Measurements from ENCODE around the gene ST6GALNAC3.
"Not testable (repeated sequence)": the region's sequence is repeated elsewhere in the genome, so short reads cannot be mapped to it uniquely, and the experiment has no call there.

Gene ST6GALNAC3

DNA sequence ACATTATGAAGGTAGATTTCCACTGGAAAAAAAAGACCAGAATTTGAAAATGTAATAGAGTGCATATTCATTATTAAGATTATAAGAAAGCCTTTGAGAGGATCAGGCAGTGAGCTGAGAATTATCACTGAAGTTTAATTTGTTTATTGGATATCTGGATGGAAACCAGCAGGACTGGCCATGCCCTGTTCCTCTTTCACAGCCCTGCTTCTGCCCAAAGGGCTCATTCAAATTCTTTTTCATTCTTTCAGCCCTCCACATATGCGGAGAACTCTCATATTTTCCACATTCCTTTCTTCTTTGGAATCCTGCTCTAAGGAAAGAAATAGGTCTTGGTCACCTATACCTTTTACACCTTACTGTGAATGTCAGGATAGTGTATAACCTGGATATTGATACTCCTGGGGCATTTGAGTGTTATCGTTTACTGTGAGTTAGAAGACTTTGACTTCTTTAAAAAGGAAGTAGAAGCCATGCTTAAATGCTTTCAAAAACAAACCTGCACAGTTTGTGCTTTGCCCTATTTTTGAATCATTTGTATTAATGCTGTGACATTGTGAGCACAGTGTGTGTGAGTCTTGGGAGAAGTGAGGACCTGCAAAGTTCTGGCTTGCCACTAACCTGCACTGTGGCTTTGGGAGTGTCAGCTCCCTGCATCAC, 35.5 kb downstream of the ST6GALNAC3 start:
- no peak for DNase-seq

DNA sequence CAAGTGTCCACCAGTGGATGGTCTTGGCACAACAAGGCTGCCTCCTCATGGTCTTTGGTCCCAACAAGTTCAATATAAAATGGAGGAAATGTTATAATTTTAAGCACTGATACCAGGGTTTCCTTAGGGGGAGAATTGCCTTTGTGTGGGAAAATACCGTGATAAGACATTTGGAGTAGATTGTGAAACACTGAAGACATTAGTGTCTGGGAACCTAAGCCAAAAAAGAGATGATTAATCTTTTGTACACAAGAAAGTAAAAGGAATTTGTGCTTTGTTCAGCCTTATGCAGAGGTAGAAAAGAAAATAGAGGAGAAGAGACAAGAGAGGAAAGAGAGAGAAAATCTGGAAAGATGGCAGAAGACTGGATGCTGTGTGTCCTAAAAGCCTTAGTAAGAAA, 36.1 kb downstream of the ST6GALNAC3 start:
- DNase-seq = peak; percentile 22

DNA sequence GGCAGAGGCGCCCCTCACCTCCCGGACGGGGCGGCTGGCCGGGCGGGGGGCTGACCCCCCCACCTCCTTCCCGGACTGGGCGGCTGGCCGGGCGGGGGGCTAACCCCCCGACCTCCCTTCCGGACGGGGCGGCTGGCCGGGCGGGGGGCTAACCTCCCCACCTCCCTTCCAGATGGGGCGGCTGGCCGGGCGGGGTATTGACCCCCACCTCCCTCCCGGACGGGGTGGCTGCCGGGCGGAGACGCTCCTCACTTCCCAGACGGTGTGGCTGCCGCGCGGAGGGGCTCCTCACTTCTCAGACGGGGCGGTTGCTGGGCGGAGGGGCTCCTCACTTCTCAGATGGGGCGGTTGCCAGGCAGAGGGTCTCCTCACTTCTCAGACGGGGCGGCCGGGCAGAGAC, 37.8 kb downstream of the ST6GALNAC3 start:
- DNase-seq = not testable (repeated sequence)

DNA sequence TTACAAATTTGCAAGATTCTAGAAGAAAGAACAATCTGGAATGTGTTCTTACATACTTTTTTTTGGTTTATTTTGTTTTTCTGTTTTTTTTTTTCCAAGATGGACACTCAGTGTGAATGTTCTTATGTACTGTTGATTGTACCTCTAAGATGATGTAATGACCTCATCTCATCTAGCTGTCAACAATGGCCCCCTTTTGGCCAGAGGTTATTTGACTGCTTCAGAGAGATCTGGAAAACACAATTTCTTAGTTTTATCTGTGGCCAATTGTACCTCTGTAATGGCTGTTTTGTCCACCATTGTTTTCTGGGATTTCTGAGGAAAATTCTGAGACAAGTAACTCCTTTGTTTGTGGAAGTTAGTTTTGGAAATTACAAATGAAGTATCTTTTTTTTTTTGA, 38.9 kb downstream of the ST6GALNAC3 start:
- no peak for DNase-seq

DNA sequence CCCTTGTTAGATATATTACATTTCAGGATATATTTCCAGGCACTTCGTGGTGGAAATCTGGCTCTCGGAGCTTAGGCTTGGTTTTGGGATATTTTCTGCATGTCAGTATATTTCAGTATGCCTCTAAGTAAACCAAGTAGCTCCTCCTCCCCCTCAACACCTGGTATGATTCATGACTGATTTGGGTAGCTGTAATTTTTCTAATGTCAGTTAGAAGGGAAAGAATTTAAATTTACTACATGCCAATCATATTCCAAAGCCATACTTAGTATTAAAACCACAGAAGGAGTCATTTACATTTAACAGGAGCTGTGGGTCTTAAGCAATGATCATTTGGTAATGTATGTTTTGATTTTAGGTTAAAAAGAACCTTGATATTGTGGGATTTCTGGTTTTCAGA, 40.6 kb downstream of the ST6GALNAC3 start:
- peak; percentile 58 for DNase-seq

DNA sequence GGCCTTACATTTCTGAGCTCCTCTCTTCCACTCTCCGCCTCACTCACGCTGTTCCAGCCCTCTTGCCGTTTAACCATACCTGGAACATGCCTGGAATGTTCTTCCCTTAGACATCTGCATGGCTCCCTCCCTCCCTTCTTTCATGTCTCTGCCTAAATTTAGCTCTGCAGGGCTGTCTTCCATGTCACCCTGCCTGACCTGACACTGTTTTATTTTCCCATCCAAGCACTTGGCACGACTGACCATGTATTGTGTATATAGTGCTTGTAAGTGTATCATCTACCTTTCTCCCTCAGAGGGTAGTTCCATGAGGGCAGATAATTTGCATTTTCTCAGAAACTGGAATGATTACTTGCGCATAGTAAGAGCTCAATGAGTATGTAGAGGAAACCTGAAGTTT, 47.3 kb downstream of the ST6GALNAC3 start:
- no peak for DNase-seq

DNA sequence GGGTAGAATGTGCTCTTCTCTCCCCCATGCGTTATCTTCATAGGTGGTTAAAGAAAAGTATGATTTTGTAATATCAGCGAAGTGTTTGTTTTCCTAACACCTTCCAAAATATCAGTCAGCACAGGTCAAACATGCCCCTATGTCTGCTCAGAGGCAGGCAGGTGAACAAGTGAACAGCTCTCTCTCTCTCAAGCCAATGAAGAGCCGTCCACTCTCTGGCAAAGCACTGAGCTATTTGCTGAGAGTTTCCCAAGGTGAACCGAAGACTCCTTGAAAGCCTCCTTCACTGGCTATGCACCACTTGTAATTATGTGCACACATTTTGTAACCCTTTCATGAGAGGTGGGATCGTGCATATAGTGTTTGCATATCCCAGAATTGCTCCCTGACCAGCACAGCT, 47.7 kb downstream of the ST6GALNAC3 start:
- no peak for DNase-seq

DNA sequence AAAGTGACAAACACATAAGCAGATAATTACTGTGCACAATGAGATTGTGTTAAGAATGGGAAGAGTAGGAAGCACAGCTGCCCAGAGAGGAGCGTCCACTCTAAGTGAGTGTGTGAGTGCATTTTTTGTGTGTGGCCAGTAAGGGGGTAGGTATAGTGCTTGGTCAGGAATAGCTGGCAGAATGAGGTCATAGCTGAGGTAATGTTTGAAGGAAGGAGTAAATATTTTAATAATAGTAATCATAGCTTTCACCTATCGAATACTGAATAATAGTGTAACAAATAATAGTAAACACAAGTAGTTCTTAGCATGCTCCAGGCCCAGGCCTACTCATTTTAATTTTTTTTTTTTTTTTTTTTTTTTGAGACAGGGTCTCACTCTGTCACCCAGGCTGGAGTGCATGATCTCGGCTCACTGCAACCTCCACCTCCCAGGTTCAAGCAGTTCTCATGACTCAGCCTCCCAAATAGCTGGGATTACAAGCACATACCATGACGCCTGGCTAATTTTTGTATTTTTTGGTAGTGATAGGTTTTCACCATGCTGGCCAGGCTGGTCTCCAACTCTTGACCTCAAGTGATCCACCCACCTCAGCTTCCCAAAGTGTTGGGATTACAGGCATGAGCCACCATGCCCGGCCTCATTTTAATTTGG, 49.0 kb downstream of the ST6GALNAC3 start:
- not testable (repeated sequence) for DNase-seq

DNA sequence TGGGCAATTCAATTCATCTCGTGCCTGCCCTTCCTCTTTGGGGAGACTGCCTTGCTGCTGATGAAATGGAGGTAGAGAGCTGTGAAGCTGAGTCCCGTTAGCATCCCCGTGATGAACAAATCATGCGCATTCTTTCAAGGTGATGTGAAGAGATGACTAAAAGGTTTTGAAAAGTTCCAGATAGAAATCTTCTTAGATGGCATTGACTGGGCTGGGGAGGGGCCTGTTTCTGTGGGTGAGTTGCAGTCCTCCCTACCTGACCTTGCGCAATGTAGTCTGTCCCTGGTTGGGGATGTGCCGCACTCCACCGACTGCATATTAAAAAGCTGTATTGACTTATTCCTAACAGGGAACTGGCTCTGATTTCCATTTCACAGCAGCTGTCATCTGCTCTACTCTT, 49.6 kb downstream of the ST6GALNAC3 start:
- DNase-seq = peak; percentile 23

DNA sequence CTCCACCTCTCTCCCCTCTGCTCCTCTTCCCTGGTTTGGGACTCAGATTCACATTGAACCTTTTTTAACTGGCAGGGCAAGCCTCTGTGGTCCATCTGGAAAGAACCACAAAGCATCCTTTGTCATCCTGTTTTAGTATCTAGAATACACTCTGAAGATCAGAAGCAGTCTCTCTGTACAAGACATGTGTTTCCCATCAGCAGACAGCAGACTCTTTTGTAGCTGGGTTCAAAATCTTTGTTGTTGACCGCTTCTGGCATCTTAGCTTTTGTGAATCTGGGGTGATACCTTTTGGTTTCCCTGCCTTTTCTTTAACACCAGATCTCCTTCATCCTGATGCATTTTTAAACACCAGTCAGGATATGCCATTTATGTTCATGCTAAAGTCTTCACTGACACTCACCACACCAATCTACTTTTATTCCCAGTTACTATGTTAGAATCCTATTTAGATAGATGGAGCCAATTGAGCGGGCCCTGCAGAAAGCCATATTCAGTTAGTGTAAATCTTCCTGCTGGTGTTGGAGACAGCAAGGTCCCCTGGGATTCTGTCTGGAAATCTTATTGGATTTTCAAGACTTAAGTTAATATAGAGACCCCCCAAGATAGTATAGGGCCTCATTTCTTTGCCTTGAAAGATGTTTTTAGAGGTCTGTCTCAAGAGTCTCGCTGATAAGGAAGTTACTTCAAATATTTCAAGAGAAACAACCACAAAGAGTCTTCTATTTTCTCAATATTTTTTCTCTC, 51.1 kb downstream of the ST6GALNAC3 start:
- DNase-seq = no peak

DNA sequence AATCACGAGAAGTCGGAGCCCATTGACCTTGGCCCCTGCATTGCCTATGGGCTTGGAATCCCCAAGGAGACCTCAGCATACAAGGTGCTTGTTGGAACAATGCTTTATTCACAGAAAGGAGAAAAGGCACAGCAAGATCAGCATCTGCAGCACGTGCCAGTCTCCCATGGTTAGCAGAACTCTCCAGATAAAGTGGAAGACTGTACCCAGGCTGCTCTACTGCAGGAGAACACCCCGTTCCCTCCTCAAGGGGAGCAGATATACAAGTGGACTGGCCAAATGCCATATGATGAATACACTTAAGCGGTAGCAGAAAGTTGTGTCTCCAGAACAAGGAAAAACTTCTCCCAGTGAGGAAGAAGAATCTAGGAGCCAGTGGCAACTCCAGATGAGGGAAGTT, 53.5 kb downstream of the ST6GALNAC3 start:
- DNase-seq = no peak

DNA sequence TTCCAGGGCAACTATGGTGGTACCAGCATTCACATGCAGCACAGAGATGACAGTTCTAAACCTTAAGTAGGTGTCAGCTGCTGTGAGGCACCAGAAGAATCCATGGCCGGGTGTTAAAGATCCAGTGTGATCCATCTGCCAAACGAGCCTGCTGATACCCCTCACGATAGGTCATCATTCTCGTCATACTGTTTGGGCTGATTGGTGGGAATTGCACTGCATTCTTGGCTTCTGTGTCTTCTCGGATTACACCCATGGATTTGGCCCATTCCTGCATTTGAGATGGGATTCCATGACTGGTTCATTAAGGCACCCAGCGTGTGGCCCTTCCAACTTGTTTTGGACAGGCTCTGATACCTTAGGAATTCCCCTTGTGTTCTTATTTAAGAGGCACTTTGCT, 55.2 kb downstream of the ST6GALNAC3 start:
- DNase-seq = no peak

DNA sequence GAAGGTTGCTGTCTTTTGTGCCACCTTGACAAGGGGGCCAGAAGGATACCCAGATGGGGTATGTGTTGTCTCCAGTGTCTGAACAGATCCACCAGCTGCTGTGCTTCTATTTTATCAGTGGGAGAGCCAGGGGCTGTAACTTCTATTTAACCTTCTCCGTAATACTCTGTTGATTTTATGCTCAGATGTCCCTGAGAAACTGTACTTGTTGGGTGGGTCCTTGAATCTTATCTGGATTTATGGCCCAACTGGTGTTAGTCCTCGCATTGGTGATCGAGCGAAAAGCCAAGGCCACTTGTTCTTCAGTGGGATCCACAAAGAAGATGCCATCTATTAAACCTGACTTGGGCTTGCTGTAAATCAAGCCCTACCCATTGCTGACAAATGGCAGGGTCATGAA, 56.4 kb downstream of the ST6GALNAC3 start:
- DNase-seq = no peak

DNA sequence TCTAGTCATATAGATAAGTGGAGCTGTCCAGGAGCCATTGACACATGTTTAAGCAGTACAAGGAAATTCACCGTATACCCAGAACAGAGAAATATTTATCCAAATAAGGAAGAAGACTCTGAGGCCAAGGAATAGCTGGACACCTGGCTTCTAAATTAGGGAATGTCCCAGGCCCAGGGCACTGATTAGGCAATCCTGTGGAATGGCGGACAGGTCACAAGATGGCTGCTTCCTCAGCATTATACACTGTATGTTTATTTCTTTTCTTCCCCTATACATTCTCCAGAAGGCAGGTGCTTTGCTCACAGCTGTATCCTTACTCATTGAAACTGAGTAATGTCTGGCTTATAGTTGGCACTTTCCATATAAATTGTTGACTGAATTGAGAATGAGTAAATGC, 59.4 kb downstream of the ST6GALNAC3 start:
- no peak for DNase-seq

DNA sequence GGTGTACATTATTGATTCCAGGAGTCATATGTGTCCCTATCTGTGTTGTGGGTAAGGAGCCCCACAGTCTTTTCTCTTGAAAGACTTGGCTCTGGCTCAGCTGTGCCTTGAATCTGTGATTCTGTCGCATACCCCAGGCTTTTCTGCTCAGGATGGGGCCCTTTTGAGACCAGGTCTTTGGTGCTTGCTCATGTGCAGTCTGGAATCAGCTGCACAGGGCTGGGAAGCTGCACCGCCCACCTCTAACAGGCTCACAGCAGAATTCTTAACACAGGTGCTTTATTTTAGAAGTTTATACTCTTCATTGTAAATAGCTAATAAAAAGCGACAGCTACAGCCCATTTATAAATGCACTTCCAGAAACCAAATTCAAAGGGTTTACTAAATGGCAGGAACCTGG, 61.3 kb downstream of the ST6GALNAC3 start:
- DNase-seq = no peak

DNA sequence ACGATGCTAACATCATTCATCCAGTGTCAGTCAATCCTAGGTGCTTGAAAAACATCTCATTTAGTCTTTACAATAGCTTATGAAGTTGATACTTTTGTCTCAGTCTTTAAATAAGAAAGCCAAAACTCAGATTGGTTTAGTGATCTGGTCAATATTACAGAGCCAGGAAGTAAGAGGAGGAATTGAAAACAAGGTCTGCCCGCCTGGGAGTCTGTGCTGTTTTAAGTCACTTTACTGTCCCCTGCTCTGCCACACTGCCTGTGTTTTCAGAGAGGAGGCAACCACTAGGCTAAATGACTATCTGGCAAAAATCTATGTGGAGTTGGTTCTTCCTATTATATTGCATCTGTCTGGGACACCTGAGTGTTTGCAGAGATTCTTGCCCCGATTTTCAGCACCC, 62.3 kb downstream of the ST6GALNAC3 start:
- no peak for DNase-seq

DNA sequence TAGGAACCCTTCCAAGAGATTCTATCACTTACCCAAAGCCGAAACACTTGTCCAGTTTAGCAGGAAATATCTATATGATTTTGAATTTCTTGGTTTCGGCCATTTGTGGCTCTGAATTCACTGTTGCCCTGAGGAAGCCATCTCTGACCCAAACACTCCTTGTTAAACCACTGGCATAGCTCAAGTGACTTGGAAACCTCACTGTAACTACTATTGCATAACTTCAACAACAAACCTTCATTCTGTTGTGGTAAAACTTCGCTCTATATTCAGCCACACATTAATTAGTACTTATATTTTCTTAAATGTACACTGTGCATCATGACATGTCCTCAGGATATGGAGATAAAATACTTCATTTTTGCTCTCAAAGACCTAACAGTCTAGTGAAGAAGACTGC, 63.2 kb downstream of the ST6GALNAC3 start:
- no peak for DNase-seq

DNA sequence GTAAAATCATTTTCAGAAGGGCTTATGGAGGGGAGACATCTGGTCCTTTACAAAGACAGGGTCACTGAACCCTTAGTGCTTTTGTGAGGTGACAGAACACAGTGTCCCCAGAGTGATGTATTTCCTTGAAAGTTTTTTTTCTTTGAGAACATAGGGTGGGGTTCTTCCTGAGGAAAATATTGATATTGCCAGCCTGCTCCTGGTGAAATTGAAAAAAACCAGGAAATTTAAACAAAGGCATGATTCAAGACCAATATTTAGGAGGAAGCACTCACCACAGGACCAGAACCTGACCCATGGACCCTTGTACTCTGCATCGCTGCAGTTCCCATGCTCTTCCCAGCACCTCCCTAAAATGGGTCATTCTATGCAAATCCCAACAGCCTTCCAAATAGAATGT, 63.7 kb downstream of the ST6GALNAC3 start:
- DNase-seq = no peak

DNA sequence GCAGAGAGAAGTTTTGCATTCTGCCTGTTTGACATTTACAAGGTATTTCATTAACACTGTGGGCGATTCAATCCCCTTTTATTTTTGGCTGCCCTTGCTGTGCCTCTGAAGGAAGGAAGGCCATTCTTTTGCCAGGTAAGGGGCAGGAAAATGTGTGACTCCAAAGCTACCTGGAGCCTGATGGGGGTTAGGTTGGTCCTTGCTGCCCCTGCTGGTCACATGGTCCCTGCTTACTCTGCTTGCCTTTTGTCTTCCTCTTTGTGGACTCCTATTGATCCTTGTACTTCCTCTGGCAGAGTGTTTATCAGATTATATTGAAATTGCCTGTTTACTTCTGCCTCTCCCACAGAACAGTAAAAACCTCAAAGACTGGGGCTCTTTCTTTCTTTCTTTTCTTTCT, 65.7 kb downstream of the ST6GALNAC3 start:
- DNase-seq = no peak

DNA sequence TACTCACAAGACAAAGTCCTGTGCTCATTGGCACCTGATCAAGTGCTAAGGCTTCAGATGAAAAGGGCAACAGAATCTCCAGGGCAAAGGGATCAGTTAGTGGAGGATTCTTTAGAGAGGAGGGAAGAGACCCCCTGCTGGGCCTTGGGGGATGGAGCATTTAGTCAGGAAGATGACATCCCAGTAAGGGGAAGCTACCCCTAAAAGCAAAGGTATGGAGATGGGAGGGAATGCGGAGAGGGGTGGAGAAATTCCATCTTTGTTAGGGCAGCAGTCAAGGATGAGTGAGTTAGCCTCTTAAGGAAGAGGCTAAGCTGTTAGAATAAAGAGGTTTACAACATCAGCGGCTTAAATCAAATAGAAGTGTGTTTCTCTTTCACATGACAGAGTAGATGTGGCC, 67.4 kb downstream of the ST6GALNAC3 start:
- no peak for DNase-seq

DNA sequence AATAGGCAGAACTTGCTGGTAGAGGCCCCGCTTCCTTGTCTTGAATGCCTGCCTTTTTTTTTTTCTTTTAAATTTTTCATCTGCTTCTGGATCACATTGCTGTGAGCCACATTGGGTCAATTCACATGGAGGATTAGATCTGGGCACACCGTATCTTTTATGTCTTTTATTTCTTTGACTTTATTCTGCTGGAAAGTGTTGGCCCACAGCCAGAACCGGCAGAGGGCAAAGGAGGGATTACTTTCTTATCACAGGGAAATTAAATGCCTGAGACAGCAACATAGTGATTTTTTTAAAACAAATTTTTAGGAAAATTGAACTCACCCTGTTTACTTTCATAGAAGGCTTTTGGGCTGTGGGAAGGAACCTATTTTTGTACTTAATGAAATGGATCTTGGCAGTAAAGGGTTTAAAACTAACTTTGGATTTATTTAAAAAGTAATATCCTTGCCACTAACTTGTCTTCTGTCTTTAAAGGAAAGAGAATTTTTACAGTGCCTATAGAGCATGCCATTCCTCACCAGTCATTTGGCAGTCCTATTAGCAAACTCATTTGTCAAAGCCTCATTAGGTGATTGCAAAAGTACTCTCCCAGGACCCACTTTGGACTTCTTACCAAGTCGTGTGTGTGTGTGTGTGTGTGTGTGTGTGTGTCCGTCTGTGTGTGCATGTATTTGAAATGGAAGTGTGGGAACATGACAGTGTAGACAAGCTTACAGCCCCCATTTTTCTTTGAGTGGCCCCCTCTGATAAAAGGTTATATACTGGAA, 68.4 kb downstream of the ST6GALNAC3 start:
- peak; percentile 47 for DNase-seq

DNA sequence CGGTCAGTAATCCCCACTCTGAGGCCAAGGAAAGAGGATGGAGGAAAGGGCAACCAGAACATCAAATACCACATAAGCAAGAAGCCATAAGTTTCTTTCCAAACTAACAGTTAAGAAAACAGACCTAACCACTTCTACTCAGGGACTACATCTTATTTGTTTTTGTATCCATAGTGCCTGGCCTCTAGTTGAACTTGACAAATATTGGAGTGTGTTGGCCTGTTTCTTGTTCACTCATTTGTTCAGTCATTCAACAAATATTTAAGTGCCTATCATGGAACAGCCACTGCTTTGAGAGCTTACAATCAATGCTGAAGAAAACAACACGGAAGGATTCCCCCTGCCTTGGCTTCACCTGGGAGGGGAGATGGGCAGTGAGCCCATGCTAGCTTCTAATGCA, 69.7 kb downstream of the ST6GALNAC3 start:
- DNase-seq = no peak

DNA sequence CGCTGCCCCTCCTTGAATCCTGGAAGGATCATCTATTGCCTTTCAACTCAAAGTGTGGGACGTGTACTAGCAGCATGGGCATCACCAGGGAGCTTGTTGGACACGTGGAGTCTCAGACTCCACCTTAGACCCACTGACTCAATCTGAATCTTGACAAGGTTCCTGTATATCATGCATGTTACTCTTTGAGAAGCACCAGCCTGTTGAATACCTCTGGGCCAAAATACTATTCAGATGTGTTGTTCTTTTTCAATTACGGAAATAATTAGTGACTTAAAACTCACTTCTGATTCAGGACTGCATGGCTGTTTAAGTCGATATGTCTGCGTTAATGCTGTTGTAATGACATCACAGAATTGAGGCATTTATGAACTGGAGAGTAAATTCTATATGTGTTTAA, 70.8 kb downstream of the ST6GALNAC3 start:
- no peak for DNase-seq

DNA sequence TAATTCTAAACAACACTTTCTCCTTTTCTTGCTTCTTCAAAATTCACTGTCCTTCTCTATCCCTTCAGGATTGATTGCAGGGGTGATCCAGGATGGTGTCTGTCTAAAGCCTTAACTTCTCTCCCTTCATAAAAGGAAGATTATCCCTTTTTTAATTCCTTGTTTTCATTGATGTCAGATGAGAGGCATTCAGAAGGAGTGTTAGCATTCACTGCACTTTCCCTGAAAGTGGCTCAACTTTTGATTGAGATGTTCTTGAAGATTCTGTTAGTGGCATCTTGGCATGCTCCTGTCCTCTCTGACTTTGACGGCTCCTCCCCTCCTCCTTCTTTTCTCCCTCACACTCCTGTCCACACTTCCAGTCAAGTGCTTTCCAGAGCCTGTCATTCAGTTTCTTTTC, 71.6 kb downstream of the ST6GALNAC3 start:
- DNase-seq = no peak

All from fibroblast of skin of right quadriceps (primary cell).